Islet precursor cell (in vitro differentiated cells): ENCODE results near the gene RALGDS.
"Not testable (repeated sequence)": the region's sequence is repeated elsewhere in the genome, so short reads cannot be mapped to it uniquely, and the experiment has no call there.

Experiments
- DNase-seq: peaks from one replicate; pipeline ENCODE4 v3.0.0-alpha.2; 2018

RALGDS gene

DNA sequence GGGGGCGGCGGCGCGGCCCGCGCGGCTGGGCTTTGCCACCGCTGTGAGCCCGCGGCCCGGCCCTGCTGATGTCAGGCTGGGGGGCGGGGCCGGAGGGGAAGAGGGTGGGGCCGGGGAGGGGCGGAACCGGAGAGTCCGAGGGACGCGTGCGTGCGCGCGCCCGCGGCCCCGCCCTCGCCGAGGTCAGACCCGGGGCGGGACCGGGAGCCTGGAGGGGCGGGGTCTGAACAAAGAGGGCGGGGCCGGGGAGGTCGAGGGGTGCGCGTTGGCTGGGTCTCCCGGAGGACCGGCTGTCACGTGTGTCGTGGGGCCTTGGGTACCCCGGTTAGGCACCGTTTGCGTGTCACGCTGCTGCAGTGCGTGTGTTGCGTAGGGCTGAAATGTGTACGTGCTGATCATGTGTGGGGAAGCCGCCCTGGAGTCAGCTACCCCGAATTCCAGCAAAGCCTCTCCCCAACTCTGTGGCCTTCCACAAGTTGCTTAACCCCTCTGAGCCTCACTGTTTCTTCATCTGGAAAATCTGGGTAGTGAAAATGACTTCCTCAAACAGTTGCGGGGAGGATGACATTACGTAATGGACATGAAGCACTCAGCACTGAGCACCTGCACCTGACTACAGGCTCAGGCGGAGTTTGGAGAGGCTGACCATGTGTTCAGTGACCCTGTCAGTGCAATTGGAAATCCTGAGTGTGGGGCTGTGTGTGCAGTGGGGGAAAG lies at the start of gene RALGDS:
Gene RALGDS, minus strand, starts transcription at position 43 of the 717 bp plus-strand sequence. CDS start 86 bp downstream, outside the sequence.
- peak; percentile 93 for DNase-seq

- no peak for DNase-seq
Measured at GRCh38 chr9:133170716-133171115, 49.7 kb upstream of the RALGDS start.

- not testable (repeated sequence) for DNase-seq
Measured at GRCh38 chr9:133169687-133170086, 48.6 kb upstream of the RALGDS start.

DNA sequence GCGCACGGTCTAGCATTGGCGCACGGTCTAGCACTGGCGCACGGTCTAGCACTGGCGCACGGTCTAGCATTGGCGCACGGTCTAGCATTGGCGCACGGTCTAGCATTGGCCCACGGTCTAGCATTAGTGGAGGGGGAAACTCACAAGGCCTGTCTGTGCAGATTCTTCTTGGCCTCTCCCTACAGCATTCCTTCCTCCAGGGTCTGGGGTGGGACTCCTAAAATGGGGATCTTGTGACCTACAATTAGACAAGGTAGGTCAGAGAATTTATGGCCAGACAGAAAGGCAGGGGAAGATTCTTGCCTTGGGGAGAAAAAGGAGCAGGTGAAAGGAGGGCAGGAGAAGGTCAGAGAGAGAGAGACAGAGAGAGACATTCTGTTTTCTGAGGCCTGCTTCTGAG lies 48.1 kb upstream of the RALGDS start:
- peak; percentile 79 for DNase-seq

GRCh38 chr9:133168432-133168831 lies 47.4 kb upstream of the RALGDS start:
- DNase-seq = peak; percentile 74

GRCh38 chr9:133167769-133168168 lies 46.7 kb upstream of the RALGDS start:
- DNase-seq = no peak

DNA sequence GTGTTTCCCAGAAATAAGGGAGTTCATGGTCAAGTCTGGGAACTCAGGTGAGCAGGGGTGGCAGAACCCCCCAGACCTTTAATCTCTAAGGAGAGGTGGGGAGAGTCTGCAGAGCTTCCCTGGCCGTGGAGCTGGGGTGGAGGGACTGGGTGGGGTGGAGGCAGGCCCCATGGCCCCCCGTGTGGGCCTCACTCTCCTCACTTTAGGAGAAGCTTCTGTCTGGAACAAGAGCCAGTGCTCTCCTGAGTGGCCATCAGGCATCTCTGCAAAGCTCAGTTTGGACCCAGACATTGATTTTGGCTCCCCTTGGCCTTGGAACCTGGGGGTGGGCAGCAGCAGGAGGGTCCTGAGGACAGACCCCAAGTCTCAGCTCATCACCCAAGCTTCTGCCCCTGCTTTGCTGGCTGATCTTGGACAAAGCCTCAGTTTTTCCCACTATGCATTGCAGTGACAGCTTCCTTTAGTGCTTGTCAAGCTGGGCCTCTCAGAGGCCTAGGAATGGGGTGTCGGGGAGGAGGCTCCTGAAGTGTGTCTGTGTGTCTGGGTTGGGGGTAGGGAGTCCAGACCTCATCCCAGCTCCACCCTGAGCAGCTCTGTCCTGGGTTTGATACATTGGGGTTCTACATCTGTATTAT lies 46.2 kb upstream of the RALGDS start:
- no peak for DNase-seq

- no peak for DNase-seq
Measured at GRCh38 chr9:133166392-133166791, 45.4 kb upstream of the RALGDS start.

GRCh38 chr9:133165452-133165730 lies 44.4 kb upstream of the RALGDS start:
- DNase-seq = no peak

GRCh38 chr9:133164191-133164590 lies 43.2 kb upstream of the RALGDS start:
- no peak for DNase-seq

GRCh38 chr9:133163504-133164172 lies 42.6 kb upstream of the RALGDS start, which contains the start of gene GBGT1:
TSS of gene GBGT1 (minus strand) at chr9:133163914. CDS start at chr9:133162412, 1,502 bp downstream.
- peak; percentile 86 for DNase-seq

DNA sequence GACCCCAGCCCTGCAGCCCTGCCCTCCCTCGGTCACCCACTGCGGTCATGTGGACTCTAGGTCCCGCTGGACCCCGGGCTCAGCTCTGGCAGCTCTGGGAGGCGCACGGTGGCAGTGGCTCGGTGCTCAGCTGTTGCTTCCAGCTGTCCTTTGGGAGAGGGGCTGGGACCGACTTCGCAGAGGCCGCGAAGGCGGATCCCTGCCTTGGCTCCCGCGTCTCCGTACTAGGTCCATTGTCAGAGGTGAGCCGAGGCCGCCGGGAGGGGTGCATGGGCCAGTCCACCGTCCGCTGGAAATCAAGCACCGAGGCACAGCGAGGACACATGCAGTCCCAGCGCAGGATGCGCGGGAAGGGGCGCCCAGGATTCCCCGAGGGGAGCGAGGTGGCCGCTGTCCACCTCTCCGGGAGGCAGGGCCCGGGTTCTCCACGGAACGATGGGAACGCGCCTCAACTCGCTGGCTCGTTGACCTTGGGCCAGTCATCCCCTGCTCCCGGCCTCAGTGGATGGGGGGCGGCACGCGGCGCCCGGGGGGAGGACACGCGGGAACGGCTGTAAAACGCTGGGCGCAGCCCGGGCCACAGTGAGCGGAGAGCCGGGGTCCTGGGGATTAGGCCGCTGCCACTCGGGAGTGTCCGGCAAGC lies 41.9 kb upstream of the RALGDS start:
- DNase-seq = peak; percentile 61

DNA sequence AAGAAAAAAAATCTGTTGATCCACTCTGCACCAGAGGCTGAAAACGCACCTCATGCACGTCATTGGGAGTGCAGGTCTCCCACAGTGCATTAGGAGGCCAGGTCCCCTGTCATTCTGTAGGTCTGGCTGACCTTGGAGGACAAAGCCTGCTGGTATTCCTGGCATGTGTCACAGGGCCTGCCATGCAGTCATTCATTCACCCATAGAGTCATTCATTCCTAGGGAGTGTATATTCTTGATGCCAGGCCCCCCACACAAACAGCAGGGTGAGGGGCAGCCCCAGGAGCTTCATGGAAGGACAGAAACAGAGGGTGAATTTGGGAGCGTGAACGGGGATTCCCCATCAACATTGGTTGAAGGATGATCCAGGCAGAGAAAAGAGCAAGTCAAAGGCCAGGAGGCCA lies 40.5 kb upstream of the RALGDS start:
- peak; percentile 44 for DNase-seq

DNA sequence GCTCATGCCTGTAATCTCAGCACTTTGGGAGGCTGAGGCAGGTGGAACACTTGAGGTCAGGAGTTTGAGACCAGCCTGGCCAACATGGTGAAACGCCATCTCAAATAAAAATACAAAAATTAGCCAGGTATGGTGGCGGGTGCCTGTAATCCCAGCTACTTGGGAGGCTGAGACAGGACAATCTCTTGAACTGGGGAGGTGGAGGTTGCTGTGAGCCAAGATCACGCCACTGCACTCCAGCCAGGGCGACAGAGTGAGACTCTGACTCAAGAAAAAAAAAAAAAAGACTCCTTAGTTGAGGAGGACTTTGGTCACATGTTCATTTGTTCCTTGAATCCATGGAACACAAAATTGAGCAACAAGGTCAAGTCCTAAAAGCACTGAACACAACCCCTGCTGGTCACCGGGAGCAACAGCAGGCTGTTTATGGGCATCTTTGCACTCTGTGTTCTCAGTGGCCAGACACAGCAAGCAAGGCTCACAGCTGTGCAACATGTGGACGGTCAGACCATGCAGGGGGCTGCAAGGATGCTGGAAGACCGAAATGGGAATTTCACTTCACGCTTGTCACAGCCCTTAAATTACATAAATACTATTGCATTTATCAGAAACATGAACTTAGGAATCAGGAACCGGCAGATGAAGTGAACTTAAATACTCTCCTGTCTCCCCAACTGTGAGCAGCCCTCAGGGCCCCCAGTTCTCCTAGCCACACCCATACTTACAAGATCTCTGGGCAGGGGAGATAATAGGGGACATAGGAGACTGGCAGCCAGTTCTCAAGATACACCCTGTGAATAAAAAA lies 39.9 kb upstream of the RALGDS start:
- peak; percentile 81 for DNase-seq

DNA sequence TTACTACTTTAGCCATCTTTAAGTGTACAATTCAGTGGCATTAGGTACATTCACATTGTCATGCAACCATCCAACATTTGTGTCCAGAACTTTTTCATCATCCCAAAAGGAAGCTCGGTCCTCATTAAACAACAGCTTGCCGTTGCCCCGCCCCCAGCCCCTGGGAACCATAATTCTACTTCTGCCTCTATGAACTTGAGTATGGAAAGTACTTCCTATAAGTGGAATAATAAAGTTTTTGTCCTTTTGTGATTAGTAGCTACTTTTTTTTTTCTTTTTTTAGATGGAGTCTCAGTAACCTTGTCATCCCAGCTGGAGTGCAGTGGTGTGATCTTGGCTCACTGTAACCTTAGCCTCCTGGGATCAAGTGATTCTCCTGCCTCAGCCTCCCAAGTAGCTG lies 37.7 kb upstream of the RALGDS start:
- no peak for DNase-seq

DNA sequence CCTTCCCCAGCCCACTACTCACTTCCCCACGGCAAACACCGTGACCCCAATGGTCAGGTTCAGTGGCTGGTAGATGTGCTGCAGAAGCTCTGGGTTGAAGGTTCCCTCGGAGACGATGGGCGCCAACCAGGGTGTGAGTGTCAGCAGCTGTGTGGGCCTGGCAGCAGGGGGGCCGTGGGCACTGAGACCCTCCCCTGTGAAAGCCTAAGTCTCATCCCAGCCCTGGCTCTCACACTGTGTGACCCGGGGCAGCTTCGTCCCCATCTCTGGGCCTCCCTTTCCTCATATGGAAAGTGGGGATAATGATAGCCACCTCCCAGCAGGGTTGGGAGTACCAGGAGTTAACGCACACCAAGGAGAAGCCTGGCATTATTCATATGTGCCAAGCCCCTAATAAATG lies 34.1 kb upstream of the RALGDS start:
- DNase-seq = no peak

- DNase-seq = peak; percentile 46
Measured at GRCh38 chr9:133154097-133154989, 33.3 kb upstream of the RALGDS start.

DNA sequence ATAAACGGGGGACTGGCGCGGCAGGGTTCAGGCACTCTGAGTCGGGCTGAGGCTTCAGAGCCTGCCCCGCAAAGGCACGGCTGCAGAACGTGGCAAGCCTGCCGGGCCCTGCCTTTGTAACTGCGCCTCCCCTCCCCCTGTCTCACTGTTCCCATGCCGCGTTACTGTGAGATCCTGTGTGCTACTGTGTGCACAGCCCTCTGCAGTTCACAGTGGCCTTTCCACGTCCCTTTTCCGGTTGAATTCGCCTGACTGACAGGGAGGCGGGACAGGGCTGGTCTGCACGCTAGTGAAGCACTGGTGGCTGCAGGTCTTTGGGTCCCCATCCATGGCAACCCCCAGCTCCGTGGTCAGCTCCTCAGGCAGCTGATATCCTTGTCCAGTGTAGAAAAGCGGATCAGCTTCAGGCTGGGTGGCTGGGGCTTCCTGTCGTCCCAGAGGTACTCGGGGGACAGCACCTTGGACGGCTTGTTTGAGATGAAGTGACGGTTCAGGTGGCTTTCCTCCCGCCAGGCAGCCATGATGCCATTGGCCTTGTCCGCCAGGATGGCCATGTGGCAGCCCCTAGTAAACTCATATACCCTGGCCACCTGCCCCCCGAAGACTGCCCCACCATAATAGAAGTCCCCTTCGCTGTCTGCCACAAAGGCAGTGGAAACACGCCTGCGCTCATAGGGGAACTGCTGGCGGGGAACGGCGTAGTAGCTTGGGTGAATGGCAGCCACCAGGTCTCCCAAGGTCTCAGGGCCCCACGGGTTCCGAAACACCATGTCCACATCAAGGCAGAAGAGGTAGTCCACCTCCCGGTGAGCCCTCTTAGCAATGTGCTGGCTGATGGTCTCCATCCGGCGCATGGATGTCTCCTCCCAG lies 32.4 kb upstream of the RALGDS start:
- peak; percentile 51 for DNase-seq

GRCh38 chr9:133151601-133152525 lies 30.8 kb upstream of the RALGDS start:
- DNase-seq = no peak

- no peak for DNase-seq
Measured at GRCh38 chr9:133151041-133151440, 30.0 kb upstream of the RALGDS start.
